HEK293 (cell line): ENCODE results near the gene ITGA8.

Experiments used
- CTCF ChIA-PET: fragments of 350-600 bp; formaldehyde crosslinking; extraction: SDS; loops from one replicate; lab custom pipeline; 2021; ENCODE audit warnings: antibody characterized with exemption; lab: Yijun Ruan, JAX
- POLR2A ChIA-PET: fragments of 300-600 bp; formaldehyde crosslinking; extraction: SDS; loops from one replicate; lab custom pipeline; 2020; ENCODE audit warnings: antibody characterized with exemption, inconsistent platforms; lab: Yijun Ruan, JAX
- H3K27ac ChIP-seq: fragments of 200-500 bp; sonication (Bioruptor generic); 2 replicates; pipeline ENCODE4 v1.5.1; 2014; ENCODE audit warnings: low read depth, low read length, control low read depth, inconsistent platforms; ENCODE audit errors: extremely low read depth
- H3K36me3 ChIP-seq, 2 experiments: fragments of 200-500 bp in 1 of 2; sonication (Bioruptor generic) in 1 of 2; 1 replicate in 1 of 2; 2 replicates in 1 of 2; pipeline ENCODE4 v1.5.1; 2014 to 2017; ENCODE audit warnings: inconsistent platforms in 2 of 2, low read length in 2 of 2; ENCODE audit not compliant: control insufficient read depth in 2 of 2, insufficient read depth in 1 of 2
- H3K4me1 ChIP-seq: fragments of 200-500 bp; sonication (Bioruptor generic); 2 replicates; pipeline ENCODE4 v1.5.1; 2014; ENCODE audit warnings: mild to moderate bottlenecking, low read length, inconsistent platforms; ENCODE audit not compliant: control insufficient read depth, insufficient read depth
- H3K4me3 ChIP-seq: 2 replicates; pipeline ENCODE4 v1.5.1; 2011; ENCODE audit warnings: low read depth, mild to moderate bottlenecking, control low read depth, low read length, moderate library complexity
- H3K9me3 ChIP-seq: fragments of 200-500 bp; sonication (Bioruptor generic); 2 replicates; pipeline ENCODE4 v1.5.1; 2014; ENCODE audit warnings: low read depth, low read length, inconsistent platforms; ENCODE audit not compliant: control insufficient read depth, insufficient read depth
- OSR2 ChIP-seq: fragments of 450-650 bp; formaldehyde crosslinking; IDR thresholded peaks from 2 replicates; pipeline ENCODE4 v1.5.1; 2016; ENCODE audit warnings: missing biosample characterization, missing genetic modification characterization
- OVOL3 ChIP-seq: fragments of 450-650 bp; formaldehyde crosslinking; IDR thresholded peaks from 2 replicates; pipeline ENCODE4 v1.5.1; 2016; ENCODE audit warnings: missing biosample characterization, missing genetic modification characterization
- PRDM4 ChIP-seq: fragments of 450-650 bp; formaldehyde crosslinking; IDR thresholded peaks from 2 replicates; pipeline ENCODE4 v1.5.1; 2017; ENCODE audit warnings: missing biosample characterization, missing genetic modification characterization
- RBAK ChIP-seq: fragments of 450-650 bp; formaldehyde crosslinking; IDR thresholded peaks from 2 replicates; pipeline ENCODE4 v1.5.1; 2016; ENCODE audit warnings: missing biosample characterization, missing genetic modification characterization
- SETDB1 ChIP-seq: IDR thresholded peaks from one replicate; pipeline ENCODE4 v1.6.1; 2017; ENCODE audit warnings: mild to moderate bottlenecking, low read length, moderate library complexity, mixed read lengths; ENCODE audit not compliant: insufficient read length
- ZEB2 ChIP-seq: fragments of 450-650 bp; formaldehyde crosslinking; IDR thresholded peaks from 2 replicates; pipeline ENCODE4 v1.5.1; 2016; ENCODE audit warnings: missing biosample characterization, missing genetic modification characterization
- ZNF148 ChIP-seq: fragments of 450-650 bp; formaldehyde crosslinking; IDR thresholded peaks from 2 replicates; pipeline ENCODE4 v1.5.0; 2017; ENCODE audit warnings: missing biosample characterization, missing genetic modification characterization, borderline replicate concordance
- ZNF155 ChIP-seq: fragments of 450-650 bp; formaldehyde crosslinking; IDR thresholded peaks from 2 replicates; pipeline ENCODE4 v1.5.1; 2016; ENCODE audit warnings: missing biosample characterization, missing genetic modification characterization
- ZNF211 ChIP-seq: fragments of 450-650 bp; formaldehyde crosslinking; IDR thresholded peaks from 2 replicates; pipeline ENCODE4 v1.5.1; 2016; ENCODE audit warnings: low read depth, missing biosample characterization, missing genetic modification characterization
- ZNF239 ChIP-seq: fragments of 450-650 bp; formaldehyde crosslinking; IDR thresholded peaks from 2 replicates; pipeline ENCODE4 v1.5.1; 2016; ENCODE audit warnings: missing biosample characterization, missing genetic modification characterization
- ZNF292 ChIP-seq: fragments of 450-650 bp; formaldehyde crosslinking; IDR thresholded peaks from 2 replicates; pipeline ENCODE4 v1.5.1; 2016; ENCODE audit warnings: low read depth, missing biosample characterization, missing genetic modification characterization, borderline replicate concordance
- ZNF302 ChIP-seq: fragments of 450-650 bp; formaldehyde crosslinking; IDR thresholded peaks from 2 replicates; pipeline ENCODE4 v1.5.1; 2016; ENCODE audit warnings: missing biosample characterization, missing genetic modification characterization, low read depth
- ZNF335 ChIP-seq: fragments of 450-650 bp; formaldehyde crosslinking; conservative IDR thresholded peaks from 2 replicates; pipeline ENCODE4 v1.5.1; 2016; ENCODE audit warnings: missing biosample characterization, missing genetic modification characterization
- ZNF433 ChIP-seq: fragments of 450-650 bp; formaldehyde crosslinking; IDR thresholded peaks from 2 replicates; pipeline ENCODE4 v1.5.1; 2016; ENCODE audit warnings: missing biosample characterization, missing genetic modification characterization, low read depth
- ZNF514 ChIP-seq: fragments of 450-650 bp; formaldehyde crosslinking; IDR thresholded peaks from 2 replicates; pipeline ENCODE4 v1.5.1; 2016; ENCODE audit warnings: missing biosample characterization, missing genetic modification characterization
- ZNF518A ChIP-seq: fragments of 450-650 bp; formaldehyde crosslinking; conservative IDR thresholded peaks from 2 replicates; pipeline ENCODE4 v1.5.1; 2016; ENCODE audit warnings: low read depth, missing biosample characterization, missing genetic modification characterization
- ZNF600 ChIP-seq: fragments of 450-650 bp; formaldehyde crosslinking; IDR thresholded peaks from 2 replicates; pipeline ENCODE4 v1.5.1; 2016; ENCODE audit warnings: missing biosample characterization, missing genetic modification characterization
- ZNF639 ChIP-seq: fragments of 450-650 bp; formaldehyde crosslinking; IDR thresholded peaks from 2 replicates; pipeline ENCODE4 v1.5.1; 2016; ENCODE audit warnings: missing biosample characterization, missing genetic modification characterization
- ZNF843 ChIP-seq: fragments of 450-650 bp; formaldehyde crosslinking; IDR thresholded peaks from 2 replicates; pipeline ENCODE4 v1.5.1; 2016; ENCODE audit warnings: missing biosample characterization, missing genetic modification characterization
- ZSCAN30 ChIP-seq: fragments of 450-650 bp; IDR thresholded peaks from 2 replicates; pipeline ENCODE4 v1.5.1; 2018; ENCODE audit warnings: missing biosample characterization, mild to moderate bottlenecking, missing genetic modification characterization, moderate library complexity
- ZSCAN4 ChIP-seq: fragments of 450-650 bp; formaldehyde crosslinking; IDR thresholded peaks from 2 replicates; pipeline ENCODE4 v1.5.1; 2017; ENCODE audit warnings: missing biosample characterization, missing genetic modification characterization

Gene ITGA8

GRCh38 chr10:15541376-15541775 is 178.3 kb downstream of the ITGA8 start:
- no peak for TF ChIP-seq ZNF514 (tag by site-specific recombination)
- no peak for TF ChIP-seq ZNF239
- no peak for TF ChIP-seq ZNF639 (tag by site-specific recombination)
- TF ChIP-seq ZNF155, result no peak
- no peak for TF ChIP-seq ZSCAN4 (tag by site-specific recombination)
- TF ChIP-seq ZNF433, result no peak
- no peak for TF ChIP-seq ZNF148
- no peak for TF ChIP-seq SETDB1
- no peak for TF ChIP-seq ZNF335 (tag by site-specific recombination)
- no peak for TF ChIP-seq ZNF843
- no peak for TF ChIP-seq ZEB2 (tag by site-specific recombination)
- TF ChIP-seq OVOL3 (tag by site-specific recombination), result no peak
- no peak for TF ChIP-seq OSR2 (tag by site-specific recombination)
- no peak for TF ChIP-seq PRDM4 (tag by site-specific recombination)
- no peak for TF ChIP-seq ZNF211 (tag by site-specific recombination)
- TF ChIP-seq RBAK (tag by site-specific recombination), result no peak
- TF ChIP-seq ZNF302, result no peak
- Histone ChIP-seq H3K27ac (no peak overlapping the region), H3K4me1 (no peaks in the 10 kb centered on the region), H3K4me3 (no peak overlapping the region), H3K9me3 (no peaks in the 10 kb centered on the region), H3K36me3 (no peaks in the 10 kb centered on the region)
- POLR2A ChIA-PET, result no interaction called here
- CTCF ChIA-PET, result interaction anchor here (0.6 kb wide), 1 partner anchor 203 kb away, joined by 3 read pairs; no protein-coding TSS in a partner anchor

GRCh38 chr10:15540727-15541126 is 179.0 kb downstream of the ITGA8 start:
- Histone ChIP-seq H3K4me3 (no peak overlapping the region), H3K4me1 (no peaks in the 10 kb centered on the region), H3K36me3 (no peaks in the 10 kb centered on the region), H3K27ac (no peak overlapping the region), H3K9me3 (no peaks in the 10 kb centered on the region)
- ChIA-PET POLR2A (no interaction called here), CTCF (interaction anchor here (0.6 kb wide), 1 partner anchor 246 kb away, joined by 3 read pairs; no protein-coding TSS in a partner anchor)
- TF ChIP-seq ZSCAN30 (tag by site-specific recombination), result no peak
- TF ChIP-seq ZNF518A, result peak; percentile 24; the same call in 1 of the 2 replicates
- TF ChIP-seq ZNF292 (tag by site-specific recombination), result no peak
- no peak for TF ChIP-seq ZNF600 (tag by site-specific recombination)
